ENCODE data around the gene BSG. TPM values are rescaled to one million over a fixed set of nuclear protein-coding genes. Genes with fewer than 3 reads are reported as not detected.
A peak's percentile ranks its signal among the peaks of the same experiment; 100 is the strongest.

Gene BSG
- total and polyA plus RNA-seq, 9 of the 15 experiments (the other 6 are each of a cell fraction or from before 2014, with no cell fraction given) = 4.6 to 495 (median 187) TPM

- TF ChIP-seq DLX4 (CRISPR knock-in tag; IDR thresholded peaks at IDR 0.05) (no peak), MNT (conservative IDR thresholded peaks at IDR 0.05) (no peak), RB1 (IDR thresholded peaks at IDR 0.05; ENCODE audit: low read depth) (no peak), AFF1 (IDR thresholded peaks at IDR 0.05; ENCODE audit: low read depth in 1 of 2, partially characterized antibody in 2 of 2) (no peak), EZH2 (IDR thresholded peaks at IDR 0.05; ENCODE audit: borderline replicate concordance, low read depth, low read length) (no peak), DEAF1 (CRISPR knock-in tag; IDR thresholded peaks at IDR 0.05) (no peak), TRIM25 (IDR thresholded peaks at IDR 0.05; ENCODE audit: borderline replicate concordance) (no peak), FOXK2 (conservative IDR thresholded peaks at IDR 0.05 in 1 of 2, IDR thresholded peaks at IDR 0.05 in 1 of 2; ENCODE audit: low read depth in 2 of 2) (no peak), ZZZ3 (IDR thresholded peaks at IDR 0.05) (no peak), CREM (IDR thresholded peaks at IDR 0.05; ENCODE audit: low read depth) (no peak), RBM39 (optimal IDR thresholded peaks at IDR 0.05; ENCODE audit: low read depth, low read length) (no peak), ZNF165 (CRISPR knock-in tag; IDR thresholded peaks at IDR 0.05; ENCODE audit: borderline replicate concordance) (no peak), POLR2G (IDR thresholded peaks at IDR 0.05; ENCODE audit: low read depth, low read length) (peak; percentile 70), ZNF232 (CRISPR knock-in tag; IDR thresholded peaks at IDR 0.05) (no peak), ZBTB43 (CRISPR knock-in tag; IDR thresholded peaks at IDR 0.05) (no peak), SMC3 (conservative IDR thresholded peaks at IDR 0.05; ENCODE audit: insufficient read depth, low read depth, low read length) (no peak)
Measured at GRCh38 chr19:542173-542866, 30.1 kb upstream of the BSG start (continued).
